ENCODE measurements around the gene MYO5A. TPM values are rescaled to one million over a fixed set of nuclear protein-coding genes. Genes with fewer than 3 reads are reported as not detected.
"Not testable (repeated sequence)": the region's sequence is repeated elsewhere in the genome, so short reads cannot be mapped to it uniquely, and the experiment has no call there.

The MYO5A gene
- polyA plus RNA-seq, 3 donors, result 7.9 to 8.9 (median 8.0) TPM

DNA sequence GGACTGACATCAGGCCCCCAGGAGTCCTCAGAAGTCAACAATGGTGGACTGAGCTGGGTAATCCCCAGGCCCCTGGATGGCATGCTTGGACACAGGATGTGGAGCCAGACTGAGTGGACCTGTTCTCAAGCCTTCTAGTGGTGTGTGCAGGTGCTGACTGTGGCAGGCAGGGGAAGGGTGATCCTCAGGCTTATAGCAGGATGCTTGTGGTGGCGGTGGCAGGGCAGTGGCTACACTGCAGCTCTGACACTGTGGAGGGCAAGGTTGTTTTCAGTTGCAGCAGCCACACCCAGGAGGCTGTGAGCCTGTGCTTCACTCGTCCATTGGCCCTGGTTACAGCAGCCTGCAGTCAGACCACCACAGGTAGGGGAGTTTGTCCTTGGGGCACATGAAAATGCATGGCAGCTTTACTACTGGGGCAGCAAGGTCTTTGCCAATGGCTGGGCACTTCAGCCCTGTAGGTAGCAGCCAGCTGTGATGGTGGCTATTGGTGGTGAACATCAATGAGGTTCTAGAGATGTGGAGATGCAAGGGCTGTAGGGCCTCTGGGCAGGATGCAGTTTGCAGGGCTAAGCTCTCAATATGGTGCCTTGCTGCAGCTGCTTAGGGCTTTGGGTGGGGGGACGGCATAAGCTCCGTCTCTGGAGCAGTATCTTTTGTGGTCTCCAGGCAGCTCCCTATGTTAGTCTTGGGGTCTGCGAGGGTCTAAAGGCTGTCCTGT lies 17.5 kb upstream of the MYO5A start:
- DNase-seq (ENCODE audit: low read depth in 3 of 3, low spot score in 2 of 3), result no peak

- no peak for DNase-seq (ENCODE audit: low read depth in 3 of 3, low spot score in 2 of 3)
Measured at GRCh38 chr15:52540374-52541012, 11.8 kb upstream of the MYO5A start.

DNA sequence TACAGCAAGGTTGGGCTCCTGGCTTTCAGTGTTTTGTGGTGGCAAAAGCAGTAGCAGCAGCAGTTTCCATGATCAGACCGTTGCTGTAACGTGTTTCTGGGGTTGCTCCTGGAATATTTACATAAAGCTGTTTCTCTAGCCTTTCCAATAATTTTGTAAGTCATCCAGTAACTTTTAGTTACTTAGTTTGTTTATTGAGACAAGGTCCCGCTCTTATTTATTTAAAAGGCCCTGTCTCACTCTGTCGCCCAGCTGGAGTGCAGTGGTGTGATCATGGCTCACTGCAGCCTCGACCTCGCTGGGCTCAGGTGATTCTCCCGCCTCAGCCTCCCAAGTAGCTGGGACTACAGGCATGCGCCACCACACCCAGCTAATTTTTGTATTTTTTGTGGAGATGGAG lies 8.8 kb upstream of the MYO5A start:
- DNase-seq (ENCODE audit: low read depth in 3 of 3, low spot score in 2 of 3), result no peak

DNA sequence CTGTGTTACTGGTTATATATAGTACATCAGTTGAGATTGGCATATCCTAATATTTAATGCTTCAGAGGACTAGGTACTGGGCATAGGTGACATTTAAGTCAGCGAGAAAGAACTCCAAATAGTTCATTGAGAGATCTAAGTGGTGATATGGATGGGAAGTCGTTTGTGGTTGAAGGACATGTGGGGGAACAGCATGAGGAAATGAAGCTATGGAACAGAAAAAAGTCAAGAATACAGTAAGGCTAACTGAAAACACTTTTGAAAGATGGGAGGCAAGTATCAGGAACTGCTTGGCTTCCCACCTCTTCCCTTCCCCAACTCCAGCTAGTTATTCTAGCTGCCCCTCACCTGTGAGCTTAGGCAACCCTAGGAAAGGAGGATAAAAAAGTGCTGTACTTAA lies 3.7 kb upstream of the MYO5A start:
- DNase-seq (ENCODE audit: low read depth in 3 of 3, low spot score in 2 of 3), result no peak

- DNase-seq (ENCODE audit: low read depth in 3 of 3, low spot score in 2 of 3), result no peak
Measured at GRCh38 chr15:52529940-52530339, 1.3 kb upstream of the MYO5A start.

DNA sequence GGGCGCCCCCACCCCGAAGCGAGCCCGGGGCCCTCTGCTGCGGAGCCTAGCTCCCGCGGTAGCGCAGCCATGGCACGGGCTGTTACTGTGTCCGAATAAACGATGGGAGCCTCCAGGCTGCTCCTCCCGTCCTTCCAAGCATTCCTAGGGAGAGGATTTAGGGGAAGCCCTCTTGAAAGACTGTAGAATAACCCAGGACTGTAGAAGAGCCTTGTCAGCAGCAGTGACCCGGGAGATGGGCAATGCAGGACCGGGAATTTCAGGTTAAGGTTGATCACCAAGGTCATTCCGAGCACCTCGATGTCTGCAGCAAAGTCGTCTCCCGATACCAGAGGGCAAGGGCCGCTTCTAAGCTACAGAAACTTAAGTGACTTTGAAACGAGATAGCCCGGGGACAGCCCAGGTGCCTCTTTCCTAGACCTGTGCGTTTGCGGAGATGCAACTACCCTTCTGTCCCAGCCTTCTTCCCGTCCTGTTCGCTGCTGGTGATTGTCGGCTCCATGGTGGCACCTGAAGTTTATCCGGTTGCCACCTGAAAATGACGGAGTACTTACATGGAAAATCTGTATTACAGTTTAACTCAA lies 753 bp upstream of the MYO5A start:
- DNase-seq (ENCODE audit: low read depth in 3 of 3, low spot score in 2 of 3), result no peak

GRCh38 chr15:52527911-52528563 lies 643 bp downstream of the MYO5A start:
- no peak for DNase-seq (ENCODE audit: low read depth in 3 of 3, low spot score in 2 of 3)

- DNase-seq (ENCODE audit: low read depth in 3 of 3, low spot score in 2 of 3), result no peak
Measured at GRCh38 chr15:52527196-52527910, 1.3 kb downstream of the MYO5A start.

- no peak for DNase-seq (ENCODE audit: low read depth in 3 of 3, low spot score in 2 of 3)
Measured at GRCh38 chr15:52524223-52525136, 4.2 kb downstream of the MYO5A start.

GRCh38 chr15:52523647-52524046 lies 5.0 kb downstream of the MYO5A start:
- DNase-seq (ENCODE audit: low read depth in 3 of 3, low spot score in 2 of 3), result no peak

DNA sequence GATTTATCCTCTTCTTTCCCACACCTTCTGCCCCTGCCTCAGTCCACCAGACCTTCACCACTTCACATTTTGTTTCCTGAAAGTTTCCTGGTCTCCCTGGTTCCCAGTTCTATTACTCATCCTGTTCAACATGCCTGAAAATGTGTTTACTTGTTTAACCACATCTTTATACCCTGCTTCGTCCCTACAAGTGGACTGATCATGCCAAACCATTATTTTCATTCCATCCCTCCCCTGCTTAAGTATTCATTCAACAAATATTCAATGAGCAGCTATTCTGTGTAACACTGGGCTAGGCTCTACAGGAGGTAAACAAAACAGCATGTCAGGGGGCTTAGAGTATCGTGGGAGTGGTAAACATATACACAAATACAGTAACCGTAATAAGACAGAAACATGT lies 5.5 kb downstream of the MYO5A start:
- DNase-seq (ENCODE audit: low read depth in 3 of 3, low spot score in 2 of 3), result no peak

- no peak for DNase-seq (ENCODE audit: low read depth in 3 of 3, low spot score in 2 of 3)
Measured at GRCh38 chr15:52521682-52522081, 7.0 kb downstream of the MYO5A start.

DNA sequence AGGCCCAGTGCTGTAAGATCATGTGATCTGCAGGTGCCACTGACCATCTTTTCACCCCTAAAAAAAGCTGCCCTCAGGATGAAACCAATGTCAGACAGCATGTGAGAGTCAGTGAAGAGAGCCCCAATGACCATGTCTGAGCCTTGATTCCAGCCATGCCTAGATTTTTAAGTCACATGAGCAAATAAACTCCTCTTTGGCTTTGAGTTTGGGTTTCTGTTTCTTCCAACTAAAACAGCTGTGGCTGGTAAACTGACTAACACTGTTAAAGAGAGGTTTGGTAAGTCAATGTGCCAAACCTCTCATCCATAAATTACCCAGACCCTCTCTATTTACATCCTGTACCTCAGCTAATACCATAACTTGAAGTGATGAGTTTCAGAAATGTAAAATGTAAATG lies 8.3 kb downstream of the MYO5A start:
- no peak for DNase-seq (ENCODE audit: low read depth in 3 of 3, low spot score in 2 of 3)

DNA sequence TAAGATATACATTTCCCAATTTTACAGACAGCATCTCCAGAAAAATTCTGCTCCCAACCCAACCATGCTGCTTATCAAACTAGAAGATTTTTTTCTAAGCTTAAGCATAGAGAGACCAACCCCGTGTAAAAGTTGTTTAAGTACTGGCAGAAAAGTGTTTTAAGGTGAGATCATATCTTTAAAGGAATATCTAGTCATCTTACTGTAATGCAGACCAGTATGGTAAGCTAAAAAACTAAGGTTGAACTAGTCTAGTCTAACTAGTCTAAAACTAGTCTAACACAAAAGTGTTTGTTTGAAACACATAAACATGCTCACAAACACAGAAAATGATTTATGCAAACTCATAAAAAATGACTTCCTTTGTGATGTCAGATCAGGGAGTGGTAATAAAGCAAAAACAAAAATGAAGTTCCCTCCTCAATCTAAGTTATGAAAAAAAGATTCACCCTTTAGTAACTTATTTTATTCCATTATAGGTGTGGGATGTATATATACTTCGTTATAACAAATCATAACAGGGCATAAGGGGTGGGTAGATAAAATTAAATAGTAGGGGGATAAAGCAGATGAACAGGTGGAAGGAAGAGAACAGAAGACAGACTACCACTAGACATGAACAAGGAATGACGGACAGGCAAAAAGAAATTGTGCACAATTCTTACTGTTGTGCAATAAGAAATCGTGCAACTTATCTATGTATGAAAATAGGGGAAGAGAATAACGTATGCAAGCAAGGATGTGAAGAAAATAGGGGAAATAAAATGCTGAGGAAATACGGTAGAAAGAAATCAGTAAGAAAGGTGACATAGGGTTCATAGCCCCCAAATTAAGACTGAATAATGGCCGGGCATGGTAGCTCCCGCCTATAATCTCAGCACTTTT lies 10.0 kb downstream of the MYO5A start:
- no peak for DNase-seq (ENCODE audit: low read depth in 3 of 3, low spot score in 2 of 3)

DNA sequence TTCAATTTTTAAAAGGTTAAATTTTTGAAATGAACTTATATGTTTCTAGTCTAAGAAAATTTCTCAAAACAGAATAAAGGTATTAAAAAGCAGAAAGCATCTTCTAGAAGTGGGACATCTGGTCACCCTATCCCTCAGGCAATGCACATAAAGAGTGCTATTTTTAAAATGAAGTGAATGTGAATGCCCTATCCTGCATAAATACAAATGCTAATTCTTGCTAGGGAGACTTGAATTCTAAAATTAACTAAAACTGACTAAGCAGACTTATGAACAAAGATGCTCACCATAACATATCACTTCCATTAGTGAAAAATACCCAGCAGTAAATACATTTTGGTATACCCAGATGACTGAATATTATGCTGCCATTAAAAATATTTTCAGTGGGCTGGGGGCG lies 11.7 kb downstream of the MYO5A start:
- DNase-seq (ENCODE audit: low read depth in 3 of 3, low spot score in 2 of 3), result no peak

GRCh38 chr15:52515343-52515742 lies 13.3 kb downstream of the MYO5A start:
- no peak for DNase-seq (ENCODE audit: low read depth in 3 of 3, low spot score in 2 of 3)

DNA sequence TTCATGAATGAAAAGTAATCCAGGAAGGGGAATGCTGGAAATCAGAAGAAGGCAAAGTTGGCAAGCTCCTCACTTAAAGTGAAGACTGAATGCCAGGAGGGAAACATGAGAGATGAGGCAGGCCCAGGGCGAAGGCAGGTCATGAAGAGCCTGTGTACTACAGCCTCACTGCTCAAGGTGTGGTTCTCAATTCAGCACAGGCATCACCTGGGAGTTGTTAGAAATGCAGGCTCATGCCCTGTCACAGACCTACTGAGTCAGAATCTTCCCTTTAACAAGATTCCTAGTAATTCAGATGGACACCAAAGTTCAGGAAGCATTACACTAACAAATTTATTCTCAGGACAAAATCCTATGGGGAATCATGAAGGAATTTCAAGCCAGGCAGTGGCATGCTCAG lies 14.2 kb downstream of the MYO5A start:
- DNase-seq (ENCODE audit: low read depth in 3 of 3, low spot score in 2 of 3), result no peak

GRCh38 chr15:52512869-52513268 lies 15.8 kb downstream of the MYO5A start:
- not testable (repeated sequence) for DNase-seq (ENCODE audit: low read depth in 3 of 3, low spot score in 2 of 3)

- DNase-seq (ENCODE audit: low read depth in 3 of 3, low spot score in 2 of 3), result no peak
Measured at GRCh38 chr15:52511084-52511483, 17.6 kb downstream of the MYO5A start.

Measured in right renal cortex interstitium (tissue), 3 donors.